NCI-H1694 treated with DMSO at 0.1 percent for 48 hours (cell line): ENCODE measurements around the gene DNAJC27.
A peak's percentile ranks its signal among the peaks of the same experiment; 100 is the strongest.

Source experiments
- DNase-seq: peaks from one replicate; lab custom pipeline; 2025; lab: John Stamatoyannopoulos, UW

Gene DNAJC27

DNA sequence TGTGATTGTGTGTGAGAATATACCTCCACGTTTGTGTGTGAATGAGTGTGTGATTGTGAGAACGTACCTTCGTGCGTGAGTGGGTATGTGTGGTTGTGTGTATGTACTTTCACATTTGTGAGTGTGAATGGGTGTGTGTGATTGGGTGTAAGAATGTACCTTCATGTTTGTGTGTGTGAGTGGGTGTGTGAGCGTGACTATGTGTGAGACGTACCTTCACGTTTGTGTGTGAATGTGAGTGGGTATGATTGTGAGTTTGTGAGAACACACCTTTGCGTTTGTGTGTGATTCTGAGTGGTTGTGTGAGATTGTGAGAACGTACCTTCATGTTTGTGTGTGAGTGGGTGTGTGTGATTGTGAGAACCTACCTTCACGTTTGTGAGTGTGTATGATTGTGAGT, 45.9 kb downstream of the DNAJC27 start:
- no peak for DNase-seq

DNA sequence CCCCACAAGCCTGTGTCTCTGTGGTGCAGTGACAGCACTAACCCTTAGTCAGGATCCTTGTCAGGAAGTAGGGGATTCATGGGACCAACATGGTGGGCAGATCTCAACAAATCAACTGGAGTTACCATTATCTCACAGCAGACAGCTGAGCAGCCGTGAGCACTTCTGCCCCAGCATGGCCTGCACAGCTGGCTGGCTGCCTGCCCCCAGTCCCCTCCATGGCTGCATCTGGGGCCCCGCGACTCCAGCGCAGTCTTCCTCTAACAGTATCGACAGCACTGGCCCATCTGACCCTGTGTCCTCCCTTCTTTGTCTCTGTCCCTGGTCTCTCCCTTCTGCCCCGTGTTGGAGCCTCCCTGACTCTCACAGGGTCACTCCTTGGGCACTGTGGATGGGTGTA, 47.0 kb downstream of the DNAJC27 start:
- DNase-seq: no peak

DNA sequence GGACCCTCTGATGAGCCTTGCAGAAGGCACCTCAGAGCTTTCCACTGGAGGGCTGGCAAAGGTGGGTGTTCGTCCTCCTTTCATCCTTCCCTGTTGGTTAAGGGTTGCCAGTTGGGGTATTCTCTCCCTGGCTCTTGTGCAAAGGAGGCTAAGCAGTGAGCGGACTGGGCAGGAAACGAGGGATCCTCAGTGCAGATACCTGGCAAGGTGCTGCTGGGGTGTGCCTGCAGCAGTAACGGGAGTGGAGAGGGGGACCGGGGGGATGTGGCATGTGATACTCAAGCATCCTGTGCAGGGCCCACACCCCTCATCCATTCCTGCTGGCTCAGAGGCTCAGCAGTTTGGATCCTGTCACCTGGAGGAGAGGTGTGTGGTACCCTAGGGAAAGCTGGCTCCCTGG, 47.5 kb downstream of the DNAJC27 start:
- DNase-seq: no peak

DNA sequence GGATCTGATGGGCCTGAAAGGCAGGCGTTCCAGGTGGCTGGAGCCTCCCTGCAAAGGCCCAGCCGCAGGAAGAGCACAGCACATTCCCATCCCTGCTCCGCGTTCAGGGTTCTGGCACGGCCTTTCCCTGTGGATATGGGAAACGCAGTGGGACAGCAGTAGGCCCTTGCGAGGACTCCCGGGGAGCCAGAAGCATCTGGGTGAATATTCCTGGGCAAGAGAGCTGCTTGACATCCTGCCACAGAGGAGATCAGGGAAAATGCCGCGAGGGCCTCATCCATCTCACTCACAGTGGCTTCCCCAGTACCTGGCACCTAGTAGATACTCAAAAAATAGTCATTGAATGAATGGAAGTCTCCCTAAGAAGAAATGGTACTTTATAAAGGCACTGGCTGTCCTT, 48.6 kb downstream of the DNAJC27 start:
- no peak for DNase-seq

DNA sequence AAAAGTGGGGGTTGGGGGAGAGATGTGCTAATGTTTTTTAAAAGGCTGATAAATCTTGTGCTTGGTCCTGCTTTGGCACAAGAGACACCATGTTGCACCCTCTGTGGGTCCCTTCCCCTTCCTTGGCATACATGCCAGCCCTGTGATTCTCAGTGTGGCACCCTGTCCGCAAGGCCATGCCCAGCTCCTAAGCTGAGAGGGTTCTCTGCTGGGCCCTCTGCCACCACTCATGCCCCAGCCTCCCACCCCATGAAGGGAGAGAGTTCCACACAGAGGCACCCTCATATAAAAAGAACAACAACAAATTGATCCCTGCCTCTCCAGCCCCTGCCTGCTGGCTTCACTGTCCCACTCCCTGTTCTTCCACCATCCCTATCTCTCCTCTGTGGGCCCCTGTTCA, 49.2 kb downstream of the DNAJC27 start:
- DNase-seq: no peak

DNA sequence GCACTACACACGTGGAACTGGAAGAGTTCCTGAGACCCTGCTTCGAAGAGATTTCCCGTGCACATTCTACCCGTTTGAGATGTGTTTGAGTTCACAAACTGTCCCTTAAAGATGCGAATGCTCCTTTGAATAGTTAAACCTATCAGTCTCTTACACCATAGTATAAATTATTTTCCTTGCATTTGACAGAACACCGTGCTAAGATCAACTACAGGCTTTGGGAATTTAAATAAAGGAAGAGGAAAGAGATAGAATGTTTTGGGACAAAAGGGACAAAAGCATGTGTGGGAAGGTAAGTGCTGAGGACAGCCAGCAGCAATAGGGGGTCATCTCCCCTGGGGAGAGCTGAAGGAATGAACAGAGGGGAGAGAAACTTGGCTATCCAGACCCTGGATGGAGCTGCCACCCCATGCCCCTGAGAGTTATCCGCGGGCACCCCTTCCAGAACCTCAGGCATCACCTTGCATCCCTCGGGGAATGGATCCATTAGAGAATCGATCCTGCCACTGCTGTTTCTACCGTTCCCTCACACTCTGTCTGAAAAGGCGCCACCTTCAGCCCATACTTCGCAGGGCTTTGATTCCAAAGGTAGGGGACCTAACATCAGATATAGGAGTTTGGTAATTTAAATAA, 50.8 kb downstream of the DNAJC27 start:
- peak; percentile 16 for DNase-seq

DNA sequence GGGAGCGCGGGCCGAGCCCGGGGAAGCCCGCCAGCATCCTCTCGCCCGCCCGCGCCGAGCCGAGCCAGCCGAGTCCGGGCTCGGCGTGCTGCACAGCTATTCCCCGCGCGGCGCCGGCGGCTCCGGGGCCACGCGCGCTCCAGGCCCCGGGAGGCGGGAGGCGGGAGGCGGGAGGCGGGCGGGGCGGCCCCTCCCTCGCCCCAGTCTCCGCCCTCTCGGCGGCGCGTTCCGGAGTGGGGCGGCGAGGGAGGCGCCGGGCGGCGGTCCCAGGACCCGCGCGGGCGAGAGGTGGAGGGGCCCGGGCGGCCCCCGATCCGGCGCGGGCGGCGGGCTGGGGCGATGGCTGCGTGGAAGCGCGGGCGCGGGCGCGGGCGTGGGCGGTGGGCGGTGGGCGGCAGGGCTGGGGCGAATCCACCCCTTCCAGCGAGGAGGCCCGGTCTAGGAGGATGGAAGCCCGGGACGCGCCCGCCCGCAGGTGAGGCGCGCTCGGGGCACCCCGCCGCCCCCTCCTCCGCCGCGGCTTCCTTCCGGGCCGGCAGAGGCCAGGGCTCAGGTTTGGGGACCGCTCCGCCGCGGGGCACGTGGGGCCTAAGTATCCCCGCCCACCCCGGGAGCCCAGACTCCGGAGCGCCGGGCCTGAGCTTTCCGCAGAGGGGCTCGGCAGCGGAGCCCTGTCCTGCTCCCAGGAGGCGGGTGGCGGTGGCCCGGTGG, 51.5 kb downstream of the DNAJC27 start, which contains the start of gene ADCY3:
Gene ADCY3, minus strand, starts transcription at position 140 of the 711 bp plus-strand sequence. CDS start 1,250 bp downstream, outside the sequence.
- DNase-seq: no peak

DNA sequence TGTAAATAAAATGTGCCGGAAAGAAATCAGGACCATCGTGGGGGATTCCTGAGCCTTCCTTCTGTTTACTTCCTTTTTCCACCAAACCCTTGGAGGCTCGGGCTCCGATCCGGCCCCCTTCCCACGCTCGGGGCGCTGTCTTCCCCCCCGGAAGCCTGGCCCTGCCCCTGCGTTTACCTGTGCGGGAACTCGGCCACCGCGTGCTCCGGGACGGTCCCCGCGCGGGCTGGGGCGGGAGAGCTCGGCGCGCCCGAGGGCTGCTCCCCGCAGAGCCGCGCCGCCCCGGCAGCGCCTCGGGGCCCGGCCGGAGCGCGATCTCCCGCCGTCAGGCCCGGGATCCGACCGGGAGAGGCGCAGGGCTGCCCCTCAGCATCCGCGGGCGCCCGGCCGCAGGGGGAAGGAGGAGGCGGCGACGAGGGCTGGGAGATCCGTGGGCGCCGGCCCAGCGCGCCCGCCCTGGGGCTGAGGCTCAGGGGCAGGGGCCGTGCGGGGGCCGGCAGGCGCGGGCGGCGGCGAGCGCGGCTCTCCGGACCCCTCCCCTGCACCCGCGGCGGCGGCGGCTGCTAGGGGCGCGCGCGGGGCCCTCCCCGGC, 52.2 kb downstream of the DNAJC27 start:
- peak; percentile 9 for DNase-seq

DNA sequence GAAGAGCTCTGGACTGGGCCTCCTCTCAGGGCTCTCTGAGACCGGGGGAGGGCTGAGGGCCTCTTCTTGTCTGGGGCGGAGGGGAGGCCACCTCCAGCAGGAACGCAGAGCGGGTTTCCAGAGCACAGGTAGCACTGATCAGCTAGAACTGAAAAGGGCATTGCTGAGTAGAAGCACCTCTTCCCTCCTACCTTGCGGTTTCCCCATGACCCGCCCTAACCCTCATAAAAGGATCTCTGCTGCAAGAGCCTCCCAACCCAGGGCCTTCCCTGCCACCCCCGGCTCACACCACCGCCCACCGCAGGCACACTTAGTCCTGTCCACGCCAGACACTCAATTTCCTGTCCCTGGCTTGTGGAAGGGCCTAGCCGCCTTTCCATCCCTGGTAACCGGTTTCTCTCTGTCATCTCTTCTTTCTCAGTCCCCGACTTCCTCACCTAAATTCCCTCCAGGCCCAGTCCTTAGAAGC, 52.7 kb downstream of the DNAJC27 start:
- no peak for DNase-seq

DNA sequence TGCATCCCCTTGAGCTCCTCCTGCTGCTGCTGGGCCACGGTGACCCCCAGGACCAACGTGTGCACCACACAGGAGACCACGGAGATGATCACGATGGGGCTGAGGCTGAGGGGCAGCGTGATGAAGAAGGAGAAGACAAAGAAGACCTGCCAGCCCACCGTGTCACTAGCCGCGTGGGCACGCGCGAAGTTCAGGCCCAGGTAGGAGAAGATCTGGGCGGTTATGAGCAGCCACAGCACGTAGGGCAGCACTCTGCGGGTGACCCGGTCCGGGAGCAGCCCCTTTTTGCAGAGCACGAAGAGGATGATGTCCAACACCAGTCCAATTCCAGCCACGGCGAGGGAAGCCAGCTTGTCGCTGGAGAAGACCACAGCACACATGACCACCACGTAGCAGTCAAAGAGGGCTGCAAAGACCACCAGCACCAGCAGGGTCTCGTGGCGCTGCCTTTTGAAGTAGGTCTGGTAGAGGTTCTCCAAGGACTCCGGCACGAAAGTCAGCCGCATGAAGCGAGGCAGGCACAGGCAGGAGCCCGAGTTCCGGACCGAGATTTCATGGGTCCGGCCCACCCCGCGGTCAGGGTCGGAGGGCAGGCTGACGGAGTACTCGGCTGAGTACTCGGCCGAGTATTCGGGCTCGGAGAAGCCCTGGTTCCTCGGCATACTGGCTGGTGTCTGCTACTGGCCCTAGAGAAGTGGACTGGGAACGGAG, 53.3 kb downstream of the DNAJC27 start:
- DNase-seq: no peak

DNA sequence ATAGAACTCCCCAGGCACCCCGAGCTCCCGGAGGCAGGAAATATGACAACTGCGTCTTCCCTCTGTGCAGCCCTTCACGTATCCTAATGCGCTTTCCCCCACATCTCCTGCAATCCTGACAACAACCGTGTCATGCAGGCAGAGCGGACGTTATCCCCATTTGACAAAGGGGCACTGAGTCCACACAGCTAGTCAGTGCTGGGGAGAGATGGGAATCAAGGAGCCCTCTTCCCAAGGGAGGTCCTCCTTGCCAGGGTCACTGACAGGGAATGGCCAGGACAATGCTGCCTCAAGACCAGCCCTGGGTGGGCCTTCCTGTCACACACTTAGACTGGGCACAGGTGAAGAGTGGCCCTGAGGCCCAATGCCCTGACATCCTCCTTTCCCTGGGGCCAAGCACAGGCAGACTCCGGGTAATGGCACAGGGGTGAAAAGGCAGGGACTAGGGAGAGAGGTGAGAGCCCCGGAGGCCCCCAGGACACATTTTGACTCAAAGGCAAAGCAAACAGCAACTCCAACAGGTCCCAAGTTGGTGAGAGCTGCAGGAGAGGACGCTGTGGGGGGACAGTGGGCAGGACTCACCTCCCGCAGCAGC, 53.9 kb downstream of the DNAJC27 start:
- no peak for DNase-seq

DNA sequence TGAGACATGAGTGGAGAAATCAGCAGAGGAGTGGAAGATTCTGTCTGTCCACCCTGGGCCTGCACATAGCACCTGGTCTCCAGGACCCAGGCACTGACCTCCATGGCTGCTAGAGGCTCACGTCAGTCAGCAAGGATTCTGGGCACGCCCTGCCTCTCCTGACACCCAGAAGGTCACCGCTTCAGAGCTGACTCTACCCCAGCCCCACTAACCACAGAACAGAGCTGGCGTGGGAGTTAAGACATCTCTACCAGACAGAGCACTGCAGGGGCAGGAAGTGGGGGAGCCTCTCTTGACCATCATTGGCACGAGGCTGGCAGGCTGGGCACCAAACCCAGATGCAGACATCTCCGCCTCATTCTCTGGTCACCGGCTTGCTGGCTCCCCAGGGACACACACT, 54.7 kb downstream of the DNAJC27 start:
- no peak for DNase-seq

DNA sequence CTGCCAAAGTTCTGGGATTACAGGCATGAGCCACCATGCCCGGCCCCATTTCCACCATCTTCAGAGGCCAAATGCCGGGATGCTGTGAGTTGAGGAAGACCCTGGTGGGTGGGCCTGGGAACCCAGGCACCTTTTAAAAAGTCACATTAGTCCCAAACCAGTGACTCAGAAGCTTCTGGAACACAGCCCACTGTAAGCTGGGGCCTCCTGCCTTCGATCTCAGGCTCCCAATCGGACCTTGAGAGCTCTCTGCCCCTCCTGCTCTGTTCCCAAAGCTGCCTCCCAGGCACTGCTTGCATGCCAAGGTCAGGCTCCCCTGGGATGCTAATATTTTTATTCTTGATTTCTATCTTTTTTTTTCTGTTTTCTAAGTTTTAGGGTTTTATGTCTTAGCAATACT, 56.0 kb downstream of the DNAJC27 start:
- DNase-seq: no peak

DNA sequence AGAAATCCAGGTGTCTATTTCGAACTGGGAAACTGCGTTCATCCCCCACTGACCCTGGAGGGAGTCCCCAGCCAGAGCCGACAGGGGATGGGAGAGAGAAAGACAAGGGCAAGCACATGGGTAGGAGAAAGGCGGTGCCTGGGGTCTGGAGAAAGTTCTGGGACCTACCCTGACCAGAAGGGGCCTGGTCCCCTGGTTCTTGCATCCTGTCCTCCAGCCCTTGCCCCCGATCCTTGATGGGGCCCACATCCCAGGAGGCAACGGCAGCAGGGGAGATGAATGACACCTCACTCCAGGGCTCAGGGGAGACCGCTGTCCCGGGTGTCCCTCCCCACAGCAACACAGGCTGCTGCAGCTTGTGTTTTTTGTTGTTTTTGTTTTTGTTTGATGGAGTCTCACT, 56.6 kb downstream of the DNAJC27 start:
- no peak for DNase-seq

DNA sequence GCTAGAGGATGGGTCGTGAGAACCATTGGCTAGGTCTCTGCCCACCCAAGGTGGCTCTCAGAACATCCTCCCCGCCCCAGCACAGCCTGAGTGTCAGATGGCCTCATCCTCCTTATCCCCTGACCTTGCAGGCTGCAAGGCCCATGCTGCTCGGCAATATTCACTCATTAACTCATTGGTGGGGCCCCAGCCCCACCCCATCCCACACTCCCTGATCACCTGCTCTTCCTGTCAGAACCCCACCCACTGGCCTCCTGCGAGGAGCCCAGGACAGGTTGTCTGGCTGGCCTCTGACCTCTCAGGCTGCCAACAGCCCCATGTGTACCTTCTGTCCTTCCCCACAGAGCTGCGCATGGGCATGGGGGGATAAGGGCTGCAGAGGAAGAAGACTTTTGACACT, 57.0 kb downstream of the DNAJC27 start:
- DNase-seq: no peak

DNA sequence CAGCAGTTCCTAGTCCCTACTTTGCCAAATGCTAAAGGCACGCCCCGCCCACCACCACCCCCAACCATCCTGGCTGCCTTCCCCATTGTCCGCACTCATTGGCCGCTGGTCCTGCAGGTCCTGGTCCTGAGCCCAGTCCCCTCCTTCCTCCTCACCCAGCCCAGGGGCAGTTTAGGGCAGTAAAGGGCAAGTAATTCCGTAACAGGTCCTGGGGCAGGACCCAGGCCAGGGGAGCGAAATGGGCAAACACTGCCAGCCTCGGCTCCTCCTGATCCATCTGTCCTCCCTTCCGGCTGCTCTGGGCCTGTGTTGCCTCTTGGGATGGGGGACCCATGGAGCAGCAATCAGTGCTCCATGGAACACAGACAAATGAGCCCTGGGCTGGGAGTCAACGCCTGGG, 57.8 kb downstream of the DNAJC27 start:
- no peak for DNase-seq

DNA sequence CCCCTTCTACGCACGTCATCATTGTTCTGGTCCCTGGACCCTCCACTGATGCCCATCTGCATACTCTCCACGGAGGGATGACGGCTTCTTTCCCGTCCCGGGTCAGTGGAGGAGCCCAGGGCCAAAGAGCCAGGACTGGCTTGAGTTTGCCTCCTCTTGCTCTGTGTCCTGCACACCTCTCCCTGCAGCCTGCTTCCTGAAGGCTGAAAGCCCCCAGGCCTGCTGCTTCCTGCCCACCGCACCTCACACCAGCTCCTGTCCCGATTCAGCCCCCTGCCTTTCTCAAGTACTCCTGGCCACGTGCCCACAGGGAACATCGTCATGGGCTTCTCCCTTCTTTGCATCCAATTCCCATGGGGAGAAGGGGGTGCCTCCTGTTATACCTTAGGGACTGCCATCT, 58.8 kb downstream of the DNAJC27 start:
- no peak for DNase-seq

DNA sequence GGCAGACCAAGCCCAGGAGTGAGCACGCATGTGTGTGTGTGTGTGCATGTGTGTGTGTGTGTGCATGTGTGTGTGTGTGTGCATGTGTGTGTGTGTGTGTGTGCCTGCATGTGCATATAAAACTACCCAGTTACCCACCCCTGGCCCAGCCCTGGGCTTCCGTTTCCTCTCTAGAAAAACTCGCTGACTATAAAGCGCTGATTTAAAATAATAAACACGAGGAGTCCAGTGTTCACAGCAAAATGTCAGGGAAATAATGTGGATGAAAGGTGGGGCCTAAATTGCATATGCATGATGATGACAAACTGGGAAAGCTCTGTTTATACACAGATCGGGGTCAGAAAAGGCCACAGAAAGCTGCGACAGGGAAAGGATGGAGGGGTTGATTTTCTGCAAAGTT, 59.2 kb downstream of the DNAJC27 start:
- no peak for DNase-seq

DNA sequence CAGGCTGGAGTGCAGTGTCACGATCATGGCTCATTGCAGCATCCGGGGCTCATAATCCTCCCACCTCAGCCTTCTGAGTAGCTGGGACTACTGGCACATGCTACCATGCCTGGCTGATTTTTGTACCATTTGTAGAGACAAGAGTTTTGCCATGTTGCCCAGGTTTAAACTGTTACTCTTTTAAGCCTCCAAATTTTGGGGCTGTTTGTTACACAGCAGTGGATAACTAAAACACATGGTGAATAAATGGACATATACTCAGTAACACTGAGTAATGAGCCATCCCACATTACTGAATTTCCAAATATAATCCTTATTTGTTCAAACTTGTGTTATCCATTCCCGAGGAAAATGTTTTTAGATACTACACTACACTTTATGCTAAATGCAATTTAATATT, 61.5 kb downstream of the DNAJC27 start:
- no peak for DNase-seq

DNA sequence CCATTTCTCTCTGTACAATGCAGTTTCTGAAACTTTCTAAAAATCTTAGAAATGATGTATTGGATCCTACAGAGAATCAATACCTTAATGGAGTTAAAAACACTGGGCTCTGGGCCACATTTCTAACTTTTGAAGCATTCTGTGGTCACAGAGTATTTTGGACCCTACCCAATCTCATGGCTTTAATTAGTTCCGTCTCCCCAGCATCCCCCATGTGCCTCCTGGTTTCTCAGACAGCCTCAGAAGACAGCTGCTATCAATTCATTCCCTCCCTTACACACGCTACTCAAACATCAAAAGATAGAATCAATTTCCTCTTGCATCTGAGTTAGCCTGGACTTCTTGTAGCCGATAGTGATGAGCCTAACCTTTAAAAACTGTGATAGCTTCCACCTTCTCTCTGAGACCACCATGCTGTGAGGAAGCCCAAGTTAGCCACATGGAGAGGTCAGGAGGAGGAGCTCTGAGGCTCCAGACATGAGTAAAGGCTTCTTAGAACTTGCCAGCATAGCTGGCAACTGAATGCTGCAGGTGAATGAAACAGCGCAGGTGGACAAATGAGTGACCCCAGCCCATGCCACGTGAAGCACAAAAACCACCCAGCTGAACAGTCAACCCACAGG, 62.1 kb downstream of the DNAJC27 start:
- DNase-seq: no peak

DNA sequence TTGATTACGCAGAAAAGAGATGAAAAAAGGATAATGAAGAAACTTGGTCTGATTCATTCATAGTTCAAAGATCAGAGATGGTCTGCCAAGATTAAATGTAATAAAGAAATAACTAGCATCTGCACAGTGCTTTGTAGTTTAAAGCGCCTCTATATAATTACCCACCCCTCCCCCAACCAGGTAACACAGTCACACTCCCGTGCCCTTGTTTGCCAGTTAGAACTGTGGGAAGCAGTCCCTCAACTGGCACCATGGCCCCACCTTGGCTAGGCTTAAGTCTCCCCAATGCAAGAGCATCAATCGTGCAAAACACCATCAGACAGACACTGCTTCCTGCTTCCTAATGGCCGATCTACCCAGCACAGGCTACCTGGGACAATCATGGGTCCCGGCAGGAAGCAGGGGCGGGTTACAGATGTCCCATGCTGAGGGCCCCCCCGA, 63.3 kb downstream of the DNAJC27 start:
- DNase-seq: no peak

DNA sequence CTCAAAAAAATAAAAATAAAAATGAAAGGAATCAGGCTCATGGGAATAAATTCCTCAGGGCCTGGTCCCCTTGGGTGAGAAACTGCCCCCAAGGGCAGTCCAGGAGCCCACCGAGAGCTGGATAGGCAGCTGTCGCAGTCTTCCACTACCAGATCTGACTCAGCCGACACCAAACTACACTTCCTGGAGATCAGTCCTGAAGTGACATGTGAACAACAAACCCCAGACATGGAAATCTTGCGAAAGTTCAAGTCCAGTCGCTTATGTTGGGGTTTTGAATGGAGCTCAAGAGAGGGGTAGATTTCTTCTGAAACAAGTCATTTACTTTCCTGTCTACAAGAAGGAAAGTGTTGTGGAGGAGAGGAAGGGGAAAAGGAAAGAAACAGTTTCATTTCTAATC, 64.6 kb downstream of the DNAJC27 start:
- DNase-seq: no peak
